A549 (cell line): ENCODE results near the gene CFAP69.

Experiments
- CBX2 ChIP-seq: fragments of 200-600 bp; sonication (generic); IDR thresholded peaks from 2 replicates; pipeline ENCODE4 v1.6.1; 2016; ENCODE audit warnings: low read depth, mild to moderate bottlenecking, borderline replicate concordance
- EP300 ChIP-seq, 2 experiments: fragments of >200 bp; sonication (Bioruptor Twin); formaldehyde crosslinking; IDR thresholded peaks; 2 replicates in 1 of 2; 3 replicates in 1 of 2; pipeline ENCODE4 v1.6.1; 2016 to 2017
- FOSB ChIP-seq: fragments of 250-450 bp; sonication (Bioruptor Pico); IDR thresholded peaks from 2 replicates; pipeline ENCODE4 v1.5.0; 2020; ENCODE audit warnings: mild to moderate bottlenecking, moderate library complexity
- NR3C1 ChIP-seq: fragments of >200 bp; sonication (Bioruptor Twin); formaldehyde crosslinking; IDR thresholded peaks from 3 replicates; pipeline ENCODE4 v1.6.1; 2017
- POLR2A ChIP-seq: IDR thresholded peaks from 2 replicates; pipeline ENCODE4 v1.6.1; 2012; ENCODE audit warnings: mild to moderate bottlenecking, low read length
- RFX5 ChIP-seq: fragments of 450-650 bp; IDR thresholded peaks from 2 replicates; pipeline ENCODE4 v1.7.1; 2014; ENCODE audit warnings: antibody characterized with exemption, mild to moderate bottlenecking, moderate library complexity
- TF ChIP-seq, protein P1 (sequence below): fragments of >200 bp; sonication (Bioruptor Twin); formaldehyde crosslinking; IDR thresholded peaks from 3 replicates; pipeline ENCODE4 v1.5.1; 2016
- TF ChIP-seq, protein P2 (sequence below): IDR thresholded peaks from 2 replicates; pipeline ENCODE4 v1.6.1; 2012
- TF ChIP-seq, protein P3 (sequence below): fragments of 150-350 bp; IDR thresholded peaks from 2 replicates; pipeline ENCODE4 v1.6.1; 2014; ENCODE audit warnings: low read depth, mild to moderate bottlenecking, low read length

DNA sequence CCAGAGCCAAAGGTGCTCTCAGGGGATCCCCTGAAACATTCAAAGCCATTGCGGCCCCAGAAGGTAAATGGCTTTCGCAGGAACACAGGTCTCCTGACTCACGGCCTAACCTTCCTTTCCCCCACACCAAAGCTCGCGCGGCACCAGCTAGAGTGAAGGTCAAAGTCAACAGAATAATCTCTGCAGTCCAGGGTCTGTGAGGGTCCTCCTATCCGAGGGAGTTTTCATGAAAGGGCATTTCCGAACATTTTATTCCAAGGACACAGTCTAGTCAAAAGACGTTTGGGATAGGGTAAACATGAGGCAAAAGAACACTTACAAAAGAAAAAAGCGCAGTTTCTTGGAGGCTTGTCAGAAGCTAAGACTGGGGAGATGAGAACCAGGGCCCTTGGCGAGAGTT, 34.0 kb upstream of the CFAP69 start:
- TF ChIP-seq EP300 (IDR thresholded peaks at IDR 0.05): no peak
- TF ChIP-seq, protein P1, sequence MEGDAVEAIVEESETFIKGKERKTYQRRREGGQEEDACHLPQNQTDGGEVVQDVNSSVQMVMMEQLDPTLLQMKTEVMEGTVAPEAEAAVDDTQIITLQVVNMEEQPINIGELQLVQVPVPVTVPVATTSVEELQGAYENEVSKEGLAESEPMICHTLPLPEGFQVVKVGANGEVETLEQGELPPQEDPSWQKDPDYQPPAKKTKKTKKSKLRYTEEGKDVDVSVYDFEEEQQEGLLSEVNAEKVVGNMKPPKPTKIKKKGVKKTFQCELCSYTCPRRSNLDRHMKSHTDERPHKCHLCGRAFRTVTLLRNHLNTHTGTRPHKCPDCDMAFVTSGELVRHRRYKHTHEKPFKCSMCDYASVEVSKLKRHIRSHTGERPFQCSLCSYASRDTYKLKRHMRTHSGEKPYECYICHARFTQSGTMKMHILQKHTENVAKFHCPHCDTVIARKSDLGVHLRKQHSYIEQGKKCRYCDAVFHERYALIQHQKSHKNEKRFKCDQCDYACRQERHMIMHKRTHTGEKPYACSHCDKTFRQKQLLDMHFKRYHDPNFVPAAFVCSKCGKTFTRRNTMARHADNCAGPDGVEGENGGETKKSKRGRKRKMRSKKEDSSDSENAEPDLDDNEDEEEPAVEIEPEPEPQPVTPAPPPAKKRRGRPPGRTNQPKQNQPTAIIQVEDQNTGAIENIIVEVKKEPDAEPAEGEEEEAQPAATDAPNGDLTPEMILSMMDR: no peak
- TF ChIP-seq, protein P2, sequence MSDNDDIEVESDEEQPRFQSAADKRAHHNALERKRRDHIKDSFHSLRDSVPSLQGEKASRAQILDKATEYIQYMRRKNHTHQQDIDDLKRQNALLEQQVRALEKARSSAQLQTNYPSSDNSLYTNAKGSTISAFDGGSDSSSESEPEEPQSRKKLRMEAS: no peak
- no peak for TF ChIP-seq POLR2A
- no peak for TF ChIP-seq CBX2
- no peak for TF ChIP-seq NR3C1
- no peak for TF ChIP-seq RFX5
- TF ChIP-seq, protein P3, sequence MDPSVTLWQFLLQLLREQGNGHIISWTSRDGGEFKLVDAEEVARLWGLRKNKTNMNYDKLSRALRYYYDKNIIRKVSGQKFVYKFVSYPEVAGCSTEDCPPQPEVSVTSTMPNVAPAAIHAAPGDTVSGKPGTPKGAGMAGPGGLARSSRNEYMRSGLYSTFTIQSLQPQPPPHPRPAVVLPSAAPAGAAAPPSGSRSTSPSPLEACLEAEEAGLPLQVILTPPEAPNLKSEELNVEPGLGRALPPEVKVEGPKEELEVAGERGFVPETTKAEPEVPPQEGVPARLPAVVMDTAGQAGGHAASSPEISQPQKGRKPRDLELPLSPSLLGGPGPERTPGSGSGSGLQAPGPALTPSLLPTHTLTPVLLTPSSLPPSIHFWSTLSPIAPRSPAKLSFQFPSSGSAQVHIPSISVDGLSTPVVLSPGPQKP: no peak
- no peak for TF ChIP-seq FOSB (CRISPR knock-in tag)
